Erythroblast (primary cell): ENCODE data around the gene APC.
A peak's percentile ranks its signal among the peaks of the same experiment; 100 is the strongest.

Experiments used
- DNase-seq, 2 experiments: peaks; one replicate each; lab custom pipeline; 2025; lab: John Stamatoyannopoulos, UW
- GATA1 ChIP-seq: IDR thresholded peaks from 2 replicates; pipeline ENCODE4 v1.6.1; 2011; ENCODE audit warnings: low read depth, mild to moderate bottlenecking, control low read depth, low read length, moderate library complexity
- POLR2A ChIP-seq: IDR thresholded peaks from 2 replicates; pipeline ENCODE4 v1.6.1; 2011; ENCODE audit warnings: mild to moderate bottlenecking, low read length

APC gene

GRCh38 chr5:112734597-112734996 lies 3.1 kb upstream of the APC start:
- TF ChIP-seq GATA1: no peak
- TF ChIP-seq POLR2A: no peak

GRCh38 chr5:112735702-112736101 lies 2.0 kb upstream of the APC start:
- DNase-seq: no peak
- TF ChIP-seq GATA1 (no peak), POLR2A (no peak)

More at GRCh38 chr5:112734597-112734996, 3.1 kb upstream of the APC start:
- no peak for DNase-seq

- peak; percentile 21 to 51 for DNase-seq
- TF ChIP-seq POLR2A: no peak
- TF ChIP-seq GATA1: no peak
Measured at GRCh38 chr5:112737070-112737462, 619 bp upstream of the APC start.

GRCh38 chr5:112738191-112738560 lies 491 bp downstream of the APC start:
- TF ChIP-seq GATA1: no peak
- TF ChIP-seq POLR2A: no peak

GRCh38 chr5:112742424-112742823 lies 4.7 kb downstream of the APC start:
- TF ChIP-seq GATA1 (no peak), POLR2A (no peak)

More at GRCh38 chr5:112738191-112738560, 491 bp downstream of the APC start:
- DNase-seq: peak; percentile 56 to 59

GRCh38 chr5:112743631-112744030 lies 5.9 kb downstream of the APC start:
- no peak for TF ChIP-seq POLR2A
- no peak for TF ChIP-seq GATA1
- no peak for DNase-seq

More at GRCh38 chr5:112742424-112742823, 4.7 kb downstream of the APC start:
- peak in 1 of 2 experiments; percentile 27 for DNase-seq

GRCh38 chr5:112752335-112752734 lies 14.7 kb downstream of the APC start:
- no peak for DNase-seq
- TF ChIP-seq GATA1: no peak
- no peak for TF ChIP-seq POLR2A

GRCh38 chr5:112755703-112756102 lies 18.0 kb downstream of the APC start:
- DNase-seq: no peak
- TF ChIP-seq POLR2A: no peak
- no peak for TF ChIP-seq GATA1

GRCh38 chr5:112757468-112758208 lies 20.0 kb downstream of the APC start:
- DNase-seq: peak; percentile 80 to 85
- TF ChIP-seq POLR2A: no peak
- TF ChIP-seq GATA1: no peak

GRCh38 chr5:112758676-112759075 lies 21.0 kb downstream of the APC start:
- TF ChIP-seq POLR2A (no peak), GATA1 (no peak)
- no peak for DNase-seq

- no peak for DNase-seq
- TF ChIP-seq POLR2A (no peak), GATA1 (no peak)
Measured at GRCh38 chr5:112762113-112762810, 24.6 kb downstream of the APC start.

- DNase-seq: no peak
- no peak for TF ChIP-seq POLR2A
- no peak for TF ChIP-seq GATA1
Measured at GRCh38 chr5:112763165-112763564, 25.5 kb downstream of the APC start.

- TF ChIP-seq GATA1: no peak
- TF ChIP-seq POLR2A: no peak
Measured at GRCh38 chr5:112772124-112772523, 34.4 kb downstream of the APC start.

GRCh38 chr5:112776301-112776856 lies 38.7 kb downstream of the APC start:
- no peak for DNase-seq
- TF ChIP-seq POLR2A: no peak
- TF ChIP-seq GATA1: no peak

More at GRCh38 chr5:112772124-112772523, 34.4 kb downstream of the APC start:
- DNase-seq: no peak
